GM23338 (cell line): Measurements from ENCODE around the gene IDNK. TPM values are rescaled to one million over a fixed set of nuclear protein-coding genes. Genes with fewer than 3 reads are reported as not detected.

ENCODE experiments used
- ATAC-seq: fragments of 200-7000 bp; cut with Tn5 transposase; 3 replicates; pipeline ENCODE4 v1.9.1; 2020
- DNase-seq: peaks from one replicate; pipeline ENCODE4 v3.0.0-alpha.2; 2015; ENCODE audit warnings: low spot score
- H2AFZ ChIP-seq: fragments of 200-600 bp; sonication (generic); 2 replicates; pipeline ENCODE4 v1.8.0; 2016; ENCODE audit warnings: antibody characterized with exemption, mild to moderate bottlenecking, moderate library complexity
- H3F3A ChIP-seq: fragments of 200-600 bp; sonication (generic); replicated peaks from 2 replicates; pipeline ENCODE4 v1.8.0; 2017; ENCODE audit warnings: antibody characterized with exemption, mixed run types, low read depth
- H3K27ac ChIP-seq: fragments of 200-600 bp; sonication (generic); 2 replicates; pipeline ENCODE4 v1.6.1; 2016; ENCODE audit warnings: low read depth
- H3K27me3 ChIP-seq: fragments of 200-600 bp; sonication (generic); 2 replicates; pipeline ENCODE4 v1.8.0; 2016; ENCODE audit warnings: mild to moderate bottlenecking, mixed run types, moderate library complexity; ENCODE audit not compliant: insufficient read depth
- H3K36me3 ChIP-seq: fragments of 200-600 bp; sonication (generic); 2 replicates; pipeline ENCODE4 v1.8.0; 2016; ENCODE audit warnings: mild to moderate bottlenecking; ENCODE audit not compliant: insufficient read depth
- H3K4me1 ChIP-seq: fragments of 200-600 bp; sonication (generic); 2 replicates; pipeline ENCODE4 v1.8.0; 2016; ENCODE audit warnings: mild to moderate bottlenecking, moderate library complexity; ENCODE audit not compliant: insufficient read depth
- H3K4me2 ChIP-seq: fragments of 200-600 bp; sonication (generic); 2 replicates; pipeline ENCODE4 v1.7.1; 2017; ENCODE audit warnings: mixed run types
- H3K4me3 ChIP-seq: fragments of 200-600 bp; sonication (generic); 2 replicates; pipeline ENCODE4 v1.6.1; 2016; ENCODE audit warnings: mixed run types
- H3K79me2 ChIP-seq: fragments of 200-600 bp; sonication (generic); replicated peaks from 2 replicates; pipeline ENCODE4 v1.8.0; 2017; ENCODE audit warnings: mild to moderate bottlenecking; ENCODE audit not compliant: insufficient read depth
- H3K9me2 ChIP-seq: fragments of 200-600 bp; sonication (generic); 2 replicates; pipeline ENCODE4 v1.8.0; 2017; ENCODE audit not compliant: insufficient read depth
- H4K20me1 ChIP-seq: fragments of 200-600 bp; sonication (generic); replicated peaks from 2 replicates; pipeline ENCODE4 v1.8.0; 2017; ENCODE audit warnings: mild to moderate bottlenecking; ENCODE audit not compliant: insufficient read depth
- H3K27ac Mint-ChIP-seq: 2 replicates; pipeline ENCODE4 v1.8.0; 2020; ENCODE audit warnings: inconsistent platforms, mild to moderate bottlenecking, moderate library complexity, mixed read lengths
- H3K27me3 Mint-ChIP-seq: 3 replicates; pipeline ENCODE4 v1.8.0; 2022; ENCODE audit warnings: low read depth, mild to moderate bottlenecking, moderate library complexity, mixed read lengths, inconsistent platforms; ENCODE audit not compliant: insufficient read depth, poor library complexity
- H3K36me3 Mint-ChIP-seq: 3 replicates; pipeline ENCODE4 v1.8.0; 2021; ENCODE audit warnings: low read depth, mild to moderate bottlenecking, inconsistent platforms, moderate library complexity, mixed read lengths
- H3K4me1 Mint-ChIP-seq: 3 replicates; pipeline ENCODE4 v1.8.0; 2020; ENCODE audit warnings: mild to moderate bottlenecking, inconsistent platforms, mixed read lengths
- H3K4me3 Mint-ChIP-seq: 3 replicates; pipeline ENCODE4 v1.8.0; 2021; ENCODE audit warnings: moderate library complexity, mild to moderate bottlenecking, inconsistent platforms, mixed read lengths
- H3K9me3 Mint-ChIP-seq: 3 replicates; pipeline ENCODE4 v1.8.0; 2020; ENCODE audit warnings: moderate library complexity, mild to moderate bottlenecking, inconsistent platforms, mixed read lengths
- CREB1 ChIP-seq: fragments of 250-450 bp; sonication (Bioruptor Pico); IDR thresholded peaks from 2 replicates; pipeline ENCODE4 v1.5.0; 2020; ENCODE audit warnings: low read depth, mild to moderate bottlenecking, moderate library complexity
- EZH2 ChIP-seq: fragments of 200-600 bp; sonication (generic); IDR thresholded peaks from one replicate; pipeline ENCODE4 v1.8.0; 2017; ENCODE audit warnings: antibody characterized with exemption, mild to moderate bottlenecking, low read depth; ENCODE audit not compliant: unreplicated experiment
- EZH2phosphoT487 ChIP-seq: fragments of 200-600 bp; sonication (generic); IDR thresholded peaks from one replicate; pipeline ENCODE4 v1.8.1; 2018; ENCODE audit warnings: antibody characterized with exemption; ENCODE audit not compliant: unreplicated experiment
- JUNB ChIP-seq: IDR thresholded peaks from one replicate; pipeline ENCODE4 v1.6.1; 2016; ENCODE audit warnings: antibody characterized with exemption; ENCODE audit not compliant: unreplicated experiment
- NANOG ChIP-seq: IDR thresholded peaks from 2 replicates; pipeline ENCODE4 v1.6.1; 2016; ENCODE audit warnings: antibody characterized with exemption, borderline replicate concordance
- polyA plus RNA-seq: library from polyadenylated mRNA; unstranded; fragments of >200 nt; fragmentation: Nextera tagmentation; extraction: Ambion mirVana; gene quantifications from 2 replicates; pipeline ENCODE4 v1.2.1, GENCODE V29; 2016
- total RNA-seq: library from RNA; depleted of rRNA; stranded (reverse); fragments of >200 nt; shearing (Covaris generic); gene quantifications from 2 replicates; pipeline ENCODE4 v1.2.3, GENCODE V29; 2014
- TF ChIP-seq, protein P1 (sequence below): fragments of 250-450 bp; sonication (Bioruptor Pico); IDR thresholded peaks from 2 replicates; pipeline ENCODE4 v1.5.0; 2020; ENCODE audit warnings: mild to moderate bottlenecking, moderate library complexity
- TF ChIP-seq, protein P2 (sequence below): IDR thresholded peaks from 2 replicates; pipeline ENCODE4 v1.6.1; 2016; ENCODE audit warnings: antibody characterized with exemption

The IDNK gene
- total and polyA plus RNA-seq, 2 experiments from 2014 or later, result 0.21 to 0.94 TPM

DNA sequence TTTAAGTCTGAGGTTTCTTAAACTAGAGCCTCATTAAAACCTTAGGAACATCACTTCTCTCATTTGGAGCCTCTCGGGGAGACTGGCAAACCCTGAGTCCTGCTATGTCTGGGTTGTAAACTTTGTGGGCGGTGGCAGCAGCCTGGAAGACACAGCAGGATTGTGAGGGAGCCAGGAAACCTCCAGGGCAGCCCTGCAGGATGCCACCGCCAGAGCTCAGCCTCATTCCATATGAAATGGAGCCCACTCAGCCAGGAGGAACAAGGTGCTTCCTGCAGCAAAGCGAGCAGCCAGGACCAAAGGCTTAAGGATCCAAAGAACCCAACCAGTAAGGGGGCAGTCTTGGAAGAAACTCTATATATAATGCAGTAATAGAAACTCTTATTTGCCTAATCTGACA lies 37.9 kb upstream of the IDNK start (continued):
- TF ChIP-seq, protein P1, sequence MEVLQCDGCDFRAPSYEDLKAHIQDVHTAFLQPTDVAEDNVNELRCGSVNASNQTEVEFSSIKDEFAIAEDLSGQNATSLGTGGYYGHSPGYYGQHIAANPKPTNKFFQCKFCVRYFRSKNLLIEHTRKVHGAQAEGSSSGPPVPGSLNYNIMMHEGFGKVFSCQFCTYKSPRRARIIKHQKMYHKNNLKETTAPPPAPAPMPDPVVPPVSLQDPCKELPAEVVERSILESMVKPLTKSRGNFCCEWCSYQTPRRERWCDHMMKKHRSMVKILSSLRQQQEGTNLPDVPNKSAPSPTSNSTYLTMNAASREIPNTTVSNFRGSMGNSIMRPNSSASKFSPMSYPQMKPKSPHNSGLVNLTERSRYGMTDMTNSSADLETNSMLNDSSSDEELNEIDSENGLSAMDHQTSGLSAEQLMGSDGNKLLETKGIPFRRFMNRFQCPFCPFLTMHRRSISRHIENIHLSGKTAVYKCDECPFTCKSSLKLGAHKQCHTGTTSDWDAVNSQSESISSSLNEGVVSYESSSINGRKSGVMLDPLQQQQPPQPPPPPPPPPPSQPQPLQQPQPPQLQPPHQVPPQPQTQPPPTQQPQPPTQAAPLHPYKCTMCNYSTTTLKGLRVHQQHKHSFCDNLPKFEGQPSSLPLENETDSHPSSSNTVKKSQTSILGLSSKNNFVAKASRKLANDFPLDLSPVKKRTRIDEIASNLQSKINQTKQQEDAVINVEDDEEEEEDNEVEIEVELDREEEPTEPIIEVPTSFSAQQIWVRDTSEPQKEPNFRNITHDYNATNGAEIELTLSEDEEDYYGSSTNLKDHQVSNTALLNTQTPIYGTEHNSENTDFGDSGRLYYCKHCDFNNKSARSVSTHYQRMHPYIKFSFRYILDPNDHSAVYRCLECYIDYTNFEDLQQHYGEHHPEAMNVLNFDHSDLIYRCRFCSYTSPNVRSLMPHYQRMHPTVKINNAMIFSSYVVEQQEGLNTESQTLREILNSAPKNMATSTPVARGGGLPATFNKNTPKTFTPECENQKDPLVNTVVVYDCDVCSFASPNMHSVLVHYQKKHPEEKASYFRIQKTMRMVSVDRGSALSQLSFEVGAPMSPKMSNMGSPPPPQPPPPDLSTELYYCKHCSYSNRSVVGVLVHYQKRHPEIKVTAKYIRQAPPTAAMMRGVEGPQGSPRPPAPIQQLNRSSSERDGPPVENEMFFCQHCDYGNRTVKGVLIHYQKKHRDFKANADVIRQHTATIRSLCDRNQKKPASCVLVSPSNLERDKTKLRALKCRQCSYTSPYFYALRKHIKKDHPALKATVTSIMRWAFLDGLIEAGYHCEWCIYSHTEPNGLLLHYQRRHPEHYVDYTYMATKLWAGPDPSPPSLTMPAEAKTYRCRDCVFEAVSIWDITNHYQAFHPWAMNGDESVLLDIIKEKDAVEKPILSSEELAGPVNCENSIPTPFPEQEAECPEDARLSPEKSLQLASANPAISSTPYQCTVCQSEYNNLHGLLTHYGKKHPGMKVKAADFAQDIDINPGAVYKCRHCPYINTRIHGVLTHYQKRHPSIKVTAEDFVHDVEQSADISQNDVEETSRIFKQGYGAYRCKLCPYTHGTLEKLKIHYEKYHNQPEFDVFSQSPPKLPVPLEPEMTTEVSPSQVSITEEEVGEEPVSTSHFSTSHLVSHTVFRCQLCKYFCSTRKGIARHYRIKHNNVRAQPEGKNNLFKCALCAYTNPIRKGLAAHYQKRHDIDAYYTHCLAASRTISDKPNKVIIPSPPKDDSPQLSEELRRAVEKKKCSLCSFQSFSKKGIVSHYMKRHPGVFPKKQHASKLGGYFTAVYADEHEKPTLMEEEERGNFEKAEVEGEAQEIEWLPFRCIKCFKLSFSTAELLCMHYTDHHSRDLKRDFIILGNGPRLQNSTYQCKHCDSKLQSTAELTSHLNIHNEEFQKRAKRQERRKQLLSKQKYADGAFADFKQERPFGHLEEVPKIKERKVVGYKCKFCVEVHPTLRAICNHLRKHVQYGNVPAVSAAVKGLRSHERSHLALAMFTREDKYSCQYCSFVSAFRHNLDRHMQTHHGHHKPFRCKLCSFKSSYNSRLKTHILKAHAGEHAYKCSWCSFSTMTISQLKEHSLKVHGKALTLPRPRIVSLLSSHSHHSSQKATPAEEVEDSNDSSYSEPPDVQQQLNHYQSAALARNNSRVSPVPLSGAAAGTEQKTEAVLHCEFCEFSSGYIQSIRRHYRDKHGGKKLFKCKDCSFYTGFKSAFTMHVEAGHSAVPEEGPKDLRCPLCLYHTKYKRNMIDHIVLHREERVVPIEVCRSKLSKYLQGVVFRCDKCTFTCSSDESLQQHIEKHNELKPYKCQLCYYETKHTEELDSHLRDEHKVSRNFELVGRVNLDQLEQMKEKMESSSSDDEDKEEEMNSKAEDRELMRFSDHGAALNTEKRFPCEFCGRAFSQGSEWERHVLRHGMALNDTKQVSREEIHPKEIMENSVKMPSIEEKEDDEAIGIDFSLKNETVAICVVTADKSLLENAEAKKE, result no peak
- TF ChIP-seq, protein P2, sequence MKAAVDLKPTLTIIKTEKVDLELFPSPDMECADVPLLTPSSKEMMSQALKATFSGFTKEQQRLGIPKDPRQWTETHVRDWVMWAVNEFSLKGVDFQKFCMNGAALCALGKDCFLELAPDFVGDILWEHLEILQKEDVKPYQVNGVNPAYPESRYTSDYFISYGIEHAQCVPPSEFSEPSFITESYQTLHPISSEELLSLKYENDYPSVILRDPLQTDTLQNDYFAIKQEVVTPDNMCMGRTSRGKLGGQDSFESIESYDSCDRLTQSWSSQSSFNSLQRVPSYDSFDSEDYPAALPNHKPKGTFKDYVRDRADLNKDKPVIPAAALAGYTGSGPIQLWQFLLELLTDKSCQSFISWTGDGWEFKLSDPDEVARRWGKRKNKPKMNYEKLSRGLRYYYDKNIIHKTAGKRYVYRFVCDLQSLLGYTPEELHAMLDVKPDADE, result no peak

GRCh38 chr9:83588256-83588655 lies 34.7 kb upstream of the IDNK start:
- no peak for DNase-seq
- ATAC-seq, result no peak
- Mint-ChIP-seq H3K4me3 (no peak overlapping the region), H3K27me3 (peaks cover 2% of the 10 kb centered on the region), H3K4me1 (peaks cover 7% of the 10 kb centered on the region), H3K36me3 (peaks cover 10% of the 10 kb centered on the region), H3K27ac (no peak overlapping the region), H3K9me3 (peaks cover 6% of the 10 kb centered on the region)
- Histone ChIP-seq H3K4me1 (peaks cover 3% of the 10 kb centered on the region; the same call in 1 of the 2 replicates), H3F3A (no peaks in the 10 kb centered on the region), H3K79me2 (no peaks in the 10 kb centered on the region), H3K4me2 (no peak overlapping the region), H3K27ac (no peak overlapping the region), H3K27me3 (no peaks in the 10 kb centered on the region), H3K4me3 (no peak overlapping the region), H2AFZ (no peak overlapping the region), H4K20me1 (no peaks in the 10 kb centered on the region), H3K36me3 (no peaks in the 10 kb centered on the region), H3K9me2 (no peaks in the 10 kb centered on the region)
- TF ChIP-seq JUNB, result no peak
- TF ChIP-seq NANOG, result no peak
- no peak for TF ChIP-seq CREB1
- TF ChIP-seq, protein P1, result no peak
- TF ChIP-seq, protein P2, result no peak
- TF ChIP-seq EZH2phosphoT487, result no peak
- no peak for TF ChIP-seq EZH2
